ENCODE results near the gene DYNC2I2. TPM values are rescaled to one million over a fixed set of nuclear protein-coding genes. Genes with fewer than 3 reads are reported as not detected.

Gene DYNC2I2
- total RNA-seq, 1 donor from 2014 or later, result 37.3 TPM

DNA sequence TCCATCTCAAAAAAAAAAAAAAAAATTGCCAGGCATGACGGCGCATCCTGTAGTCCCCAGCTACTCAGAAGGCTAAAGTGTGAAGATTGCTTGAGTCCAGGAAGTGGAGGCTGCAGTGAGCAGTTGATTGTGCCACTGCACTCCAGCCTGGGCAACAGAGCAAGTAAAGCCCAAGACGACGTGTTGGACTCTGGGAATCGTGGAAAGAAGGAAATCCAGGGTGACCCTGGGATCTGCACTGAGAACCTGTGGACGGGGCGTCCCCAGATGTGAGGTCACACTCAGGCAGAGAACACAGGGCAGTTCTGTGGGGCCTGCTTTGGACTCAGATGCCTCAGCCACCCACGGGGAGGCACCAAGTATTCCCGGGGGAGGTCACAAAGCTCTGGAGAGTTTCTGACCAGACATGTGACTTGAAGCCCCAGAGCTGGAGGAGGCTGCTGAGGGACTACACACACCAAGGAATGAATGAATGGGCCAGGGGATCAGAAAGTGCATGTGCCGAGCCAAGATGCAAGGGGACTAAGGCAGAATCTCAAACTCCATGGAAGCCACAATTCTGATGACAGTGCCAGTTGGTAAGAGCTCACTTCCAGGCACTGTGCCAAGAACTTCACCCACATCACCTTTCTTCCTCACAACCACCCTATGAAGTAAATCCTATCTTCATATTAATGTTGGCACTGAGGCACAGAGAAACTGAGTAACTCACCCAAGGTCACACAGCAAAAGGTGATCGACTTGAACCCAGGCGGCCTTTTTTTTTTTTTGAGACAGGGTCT lies 12.9 kb downstream of the DYNC2I2 start:
- Histone ChIP-seq H3K4me1 (no peaks in the 10 kb centered on the region), H3K27ac (no peak overlapping the region), H3K9me3 (no peaks in the 10 kb centered on the region), H3K27me3 (ENCODE audit: low read depth) (no peaks in the 10 kb centered on the region), H3K4me3 (no peak overlapping the region), H3K36me3 (peaks cover 16% of the 10 kb centered on the region)
- ATAC-seq (no peak), DNase-seq (no peak)
- TF ChIP-seq, protein P1, sequence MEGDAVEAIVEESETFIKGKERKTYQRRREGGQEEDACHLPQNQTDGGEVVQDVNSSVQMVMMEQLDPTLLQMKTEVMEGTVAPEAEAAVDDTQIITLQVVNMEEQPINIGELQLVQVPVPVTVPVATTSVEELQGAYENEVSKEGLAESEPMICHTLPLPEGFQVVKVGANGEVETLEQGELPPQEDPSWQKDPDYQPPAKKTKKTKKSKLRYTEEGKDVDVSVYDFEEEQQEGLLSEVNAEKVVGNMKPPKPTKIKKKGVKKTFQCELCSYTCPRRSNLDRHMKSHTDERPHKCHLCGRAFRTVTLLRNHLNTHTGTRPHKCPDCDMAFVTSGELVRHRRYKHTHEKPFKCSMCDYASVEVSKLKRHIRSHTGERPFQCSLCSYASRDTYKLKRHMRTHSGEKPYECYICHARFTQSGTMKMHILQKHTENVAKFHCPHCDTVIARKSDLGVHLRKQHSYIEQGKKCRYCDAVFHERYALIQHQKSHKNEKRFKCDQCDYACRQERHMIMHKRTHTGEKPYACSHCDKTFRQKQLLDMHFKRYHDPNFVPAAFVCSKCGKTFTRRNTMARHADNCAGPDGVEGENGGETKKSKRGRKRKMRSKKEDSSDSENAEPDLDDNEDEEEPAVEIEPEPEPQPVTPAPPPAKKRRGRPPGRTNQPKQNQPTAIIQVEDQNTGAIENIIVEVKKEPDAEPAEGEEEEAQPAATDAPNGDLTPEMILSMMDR (IDR thresholded peaks at IDR 0.05), result no peak
- intact Hi-C loops (cut with DNase I), result no loop called here

DNA sequence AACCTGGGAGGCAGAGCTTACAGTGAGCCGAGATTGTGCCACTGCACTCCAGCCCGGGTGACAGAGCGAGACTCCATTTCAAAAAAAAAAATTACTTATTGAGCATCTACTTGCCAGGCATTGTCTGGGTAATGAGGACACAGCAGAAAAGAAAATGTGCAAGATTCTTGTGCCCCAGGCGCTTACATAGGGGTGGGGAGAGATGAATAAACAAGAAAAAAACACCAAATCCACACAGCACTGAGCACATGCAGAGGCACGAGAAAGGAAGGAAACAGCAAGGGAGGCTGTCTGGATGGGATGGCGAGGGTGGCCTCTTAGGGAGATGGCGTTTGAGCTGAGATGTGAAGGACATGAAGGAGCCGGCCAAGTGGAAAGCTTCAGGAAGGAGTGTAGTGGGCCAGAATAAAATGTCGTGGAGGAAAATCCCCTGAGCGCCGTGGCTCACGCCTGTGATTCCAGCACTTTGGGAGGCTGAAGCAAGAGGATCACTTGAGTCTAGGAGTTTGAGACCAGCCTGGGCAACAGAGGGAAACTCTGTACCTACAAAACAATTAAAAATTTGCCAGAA lies 13.9 kb downstream of the DYNC2I2 start:
- no peak overlapping the region for H3K27ac ChIP-seq
- no peaks in the 10 kb centered on the region for H3K4me1 ChIP-seq
- H3K36me3 ChIP-seq, result peaks cover 20% of the 10 kb centered on the region
- no peak for DNase-seq
- TF ChIP-seq, protein P1 (IDR thresholded peaks at IDR 0.05), result no peak
- ATAC-seq, result no peak
- H3K27me3 ChIP-seq (ENCODE audit: low read depth), result no peaks in the 10 kb centered on the region
- no peak overlapping the region for H3K4me3 ChIP-seq
- intact Hi-C loops (cut with DNase I), result no loop called here
- H3K9me3 ChIP-seq, result no peaks in the 10 kb centered on the region

DNA sequence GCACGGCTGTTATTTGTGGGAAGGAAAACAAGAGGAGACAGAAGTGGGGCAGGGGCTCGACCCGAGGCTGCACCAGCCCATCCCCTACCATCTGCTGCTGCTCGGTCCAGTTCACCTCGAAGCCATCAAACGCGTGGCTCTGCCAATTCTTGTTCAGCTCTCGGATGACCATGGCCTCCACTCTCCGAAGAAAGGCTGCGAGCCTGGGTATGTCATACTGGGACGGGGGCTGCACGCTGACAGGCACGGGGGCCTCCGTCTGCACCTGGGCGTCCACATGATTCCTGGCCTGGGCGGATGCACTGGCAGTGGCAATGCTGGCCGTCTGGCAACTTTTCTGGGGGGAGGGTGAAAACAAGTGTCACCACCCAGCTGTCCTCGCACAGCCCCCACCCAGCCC lies 16.0 kb downstream of the DYNC2I2 start:
- no peaks in the 10 kb centered on the region for H3K27me3 ChIP-seq (ENCODE audit: low read depth)
- H3K4me1 ChIP-seq, result peaks cover 13% of the 10 kb centered on the region
- no peak for ATAC-seq
- DNase-seq, result no peak
- H3K9me3 ChIP-seq, result no peaks in the 10 kb centered on the region
- no peak overlapping the region for H3K27ac ChIP-seq
- intact Hi-C loops (cut with DNase I), result no loop called here
- no peak overlapping the region for H3K4me3 ChIP-seq
- TF ChIP-seq, protein P1 (IDR thresholded peaks at IDR 0.05), result no peak
- peaks cover 26% of the 10 kb centered on the region for H3K36me3 ChIP-seq

DNA sequence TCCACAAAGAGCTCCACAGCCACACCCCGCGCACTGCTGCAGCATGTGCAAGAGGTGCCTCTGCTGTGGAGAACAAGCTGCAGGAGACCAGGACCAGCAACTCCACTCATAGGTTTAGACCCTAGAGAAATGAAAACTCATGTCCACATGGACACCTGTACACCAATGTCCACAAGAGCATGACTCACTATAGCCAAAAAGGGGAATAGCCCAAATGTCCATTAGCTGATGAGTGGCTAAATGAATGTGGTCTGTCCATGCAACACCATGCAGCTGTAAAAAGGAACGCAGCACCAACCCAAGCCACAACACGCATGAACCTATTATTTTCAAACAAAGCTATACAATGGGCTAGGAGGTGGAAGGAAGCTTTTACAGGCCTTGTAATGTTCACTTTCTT lies 18.1 kb downstream of the DYNC2I2 start:
- intact Hi-C loops (cut with DNase I), result no loop called here
- Histone ChIP-seq H3K36me3 (peaks cover 38% of the 10 kb centered on the region), H3K27me3 (ENCODE audit: low read depth) (no peaks in the 10 kb centered on the region), H3K9me3 (no peaks in the 10 kb centered on the region), H3K4me1 (peaks cover 32% of the 10 kb centered on the region), H3K27ac (no peak overlapping the region), H3K4me3 (no peak overlapping the region)
- TF ChIP-seq, protein P1 (IDR thresholded peaks at IDR 0.05), result no peak
- no peak for ATAC-seq
- DNase-seq, result no peak

DNA sequence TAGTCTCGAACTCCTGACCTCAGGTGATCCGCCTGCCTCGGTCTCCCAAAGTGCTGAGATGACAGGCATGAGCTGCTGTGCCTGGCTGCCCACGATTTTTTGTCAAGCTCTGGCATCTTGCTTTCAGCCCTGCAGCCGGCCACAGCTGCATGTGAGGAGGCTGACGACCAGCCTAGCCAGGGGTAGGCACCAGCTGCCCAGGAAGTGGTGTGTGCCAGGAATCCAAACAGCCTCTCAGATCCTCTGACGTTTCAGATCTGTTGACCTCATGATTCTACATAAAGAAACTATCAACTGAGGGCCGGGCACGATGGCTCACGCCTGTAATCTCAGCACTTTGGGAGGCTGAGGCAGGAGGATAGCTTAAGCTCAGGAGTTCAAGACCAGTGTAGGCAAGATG lies 19.0 kb downstream of the DYNC2I2 start:
- no peak for ATAC-seq
- TF ChIP-seq, protein P1 (IDR thresholded peaks at IDR 0.05), result no peak
- Histone ChIP-seq H3K36me3 (peaks cover 47% of the 10 kb centered on the region), H3K4me1 (peaks cover 34% of the 10 kb centered on the region), H3K27me3 (ENCODE audit: low read depth) (no peaks in the 10 kb centered on the region), H3K4me3 (no peak overlapping the region), H3K27ac (no peak overlapping the region), H3K9me3 (no peaks in the 10 kb centered on the region)
- intact Hi-C loops (cut with DNase I), result no loop called here
- DNase-seq, result no peak

All from lower lobe of right lung (tissue), 2 donors.